ENCODE results near the gene BBOF1.
"Not testable (repeated sequence)": the region's sequence is repeated elsewhere in the genome, so short reads cannot be mapped to it uniquely, and the experiment has no call there.

Gene BBOF1

GRCh38 chr14:73991092-73991491 lies 28.1 kb upstream of the BBOF1 start:
- DNase-seq (ENCODE audit: low spot score) = no peak
- in situ Hi-C loops (cut with MboI; ENCODE audit: low sequenced_read_pairs, unreplicated experiment) = no loop called here
- TF ChIP-seq CTCF (IDR thresholded peaks at IDR 0.05; ENCODE audit: borderline replicate concordance, control extremely low read depth, extremely low read depth, insufficient read depth, missing control alignments) = no peak

- DNase-seq (ENCODE audit: low spot score); in situ Hi-C loops (cut with MboI; ENCODE audit: low sequenced_read_pairs, unreplicated experiment): not testable (repeated sequence)
Observed at GRCh38 chr14:73994926-73995325, 24.2 kb upstream of the BBOF1 start.

GRCh38 chr14:73995977-73996378 lies 23.2 kb upstream of the BBOF1 start:
- no peak for TF ChIP-seq CTCF (IDR thresholded peaks at IDR 0.05; ENCODE audit: borderline replicate concordance, control extremely low read depth, extremely low read depth, insufficient read depth, missing control alignments)
- in situ Hi-C loops (cut with MboI; ENCODE audit: low sequenced_read_pairs, unreplicated experiment) = no loop called here
- DNase-seq (ENCODE audit: low spot score) = no peak

- in situ Hi-C loops (cut with MboI; ENCODE audit: low sequenced_read_pairs, unreplicated experiment) = no loop called here
- TF ChIP-seq CTCF (IDR thresholded peaks at IDR 0.05; ENCODE audit: borderline replicate concordance, control extremely low read depth, extremely low read depth, insufficient read depth, missing control alignments) = no peak
- no peak for DNase-seq (ENCODE audit: low spot score)
Observed at GRCh38 chr14:73996731-73997107, 22.4 kb upstream of the BBOF1 start.

GRCh38 chr14:73997108-73997943 lies 21.8 kb upstream of the BBOF1 start:
- TF ChIP-seq CTCF (IDR thresholded peaks at IDR 0.05; ENCODE audit: borderline replicate concordance, control extremely low read depth, extremely low read depth, insufficient read depth, missing control alignments) = no peak
- no peak for DNase-seq (ENCODE audit: low spot score)
- in situ Hi-C loops (cut with MboI; ENCODE audit: low sequenced_read_pairs, unreplicated experiment) = no loop called here

- no peak for DNase-seq (ENCODE audit: low spot score)
- in situ Hi-C loops (cut with MboI; ENCODE audit: low sequenced_read_pairs, unreplicated experiment) = no loop called here
- TF ChIP-seq CTCF (IDR thresholded peaks at IDR 0.05; ENCODE audit: borderline replicate concordance, control extremely low read depth, extremely low read depth, insufficient read depth, missing control alignments) = no peak
Observed at GRCh38 chr14:73997944-73998447, 21.2 kb upstream of the BBOF1 start.

GRCh38 chr14:73998726-73999125 lies 20.4 kb upstream of the BBOF1 start:
- TF ChIP-seq CTCF (IDR thresholded peaks at IDR 0.05; ENCODE audit: borderline replicate concordance, control extremely low read depth, extremely low read depth, insufficient read depth, missing control alignments) = no peak
- in situ Hi-C loops (cut with MboI; ENCODE audit: low sequenced_read_pairs, unreplicated experiment) = no loop called here
- DNase-seq (ENCODE audit: low spot score) = no peak

- in situ Hi-C loops (cut with MboI; ENCODE audit: low sequenced_read_pairs, unreplicated experiment); DNase-seq (ENCODE audit: low spot score): not testable (repeated sequence)
Observed at GRCh38 chr14:74005664-74006063, 13.5 kb upstream of the BBOF1 start.

Measured in GM13976 (cell line).